ENCODE results near the gene CARMIL3.
A peak's percentile ranks its signal among the peaks of the same experiment; 100 is the strongest.

Gene CARMIL3

GRCh38 chr14:24067133-24068082, 15.6 kb downstream of the CARMIL3 start:
- H3K14ac ChIP-seq (ENCODE audit: low read length) = no peak overlapping the region
- no peaks in the 10 kb centered on the region for H3K9me3 ChIP-seq (replicated peaks in 1 of 2; ENCODE audit: control insufficient read depth in 2 of 2, insufficient read depth in 1 of 2, low read depth in 1 of 2, low read length in 2 of 2)
- H2AFZ ChIP-seq (ENCODE audit: low read length) = no peak overlapping the region
- no peaks in the 10 kb centered on the region for H3K36me3 ChIP-seq (replicated peaks in 1 of 2; ENCODE audit: control insufficient read depth in 2 of 2, insufficient read depth in 2 of 2, low read length in 2 of 2)
- H3K27ac ChIP-seq (replicated peaks; ENCODE audit: low read length) = no peak overlapping the region
- no peaks in the 10 kb centered on the region for H3K79me1 ChIP-seq (ENCODE audit: low read depth, low read length)
- WGBS, 2 donors (ENCODE audit: extremely low coverage in 2 of 2, insufficient read length in 2 of 2, insufficient replicate concordance in 1 of 2) = no CpG with 5 or more reads among the region's 12 CpGs
- H2BK12ac ChIP-seq (ENCODE audit: low read length) = no peak overlapping the region
- peak overlapping the region; percentile 14 for H2AK5ac ChIP-seq (ENCODE audit: low read depth, low read length)
- H4K8ac ChIP-seq (ENCODE audit: low read depth, low read length) = no peak overlapping the region
- H3K18ac ChIP-seq (ENCODE audit: low read length) = no peak overlapping the region
- H3K23ac ChIP-seq (ENCODE audit: low read depth, low read length, poor library complexity) = no peak overlapping the region
- H2BK120ac ChIP-seq (ENCODE audit: low read depth, low read length) = no peak overlapping the region
- H3K9ac ChIP-seq (ENCODE audit: low read depth, low read length, poor library complexity) = peak overlapping the region; percentile 31
- H3K4ac ChIP-seq (ENCODE audit: low read length) = no peak overlapping the region
- H4K91ac ChIP-seq (ENCODE audit: low read depth, low read length, poor library complexity) = no peak overlapping the region
- no peak for DNase-seq (ENCODE audit: low spot score)
- no peak overlapping the region for H2BK5ac ChIP-seq (ENCODE audit: low read length)
- no peak overlapping the region for H3K4me3 ChIP-seq (ENCODE audit: low read length in 2 of 2)
- H3K27me3 ChIP-seq (ENCODE audit: control insufficient read depth in 3 of 3, insufficient read depth in 3 of 3, low read depth in 1 of 3, low read length in 3 of 3) = peaks cover 0 to 17% (median 0%) of the 10 kb centered on the region in 3 experiments
- peaks cover 0 to under 1% of the 10 kb centered on the region in 2 donors for H3K4me1 ChIP-seq (ENCODE audit: control insufficient read depth in 2 of 2, insufficient read depth in 1 of 2, low read depth in 1 of 2, low read length in 2 of 2)
- H2BK15ac ChIP-seq (ENCODE audit: low read length) = peak overlapping the region; percentile 45
- no peak overlapping the region for H3K4me2 ChIP-seq (ENCODE audit: insufficient read depth, low read length, poor library complexity, severe bottlenecking)

- H3K23ac ChIP-seq (ENCODE audit: low read depth, low read length, poor library complexity) = no peak overlapping the region
- H3K36me3 ChIP-seq (replicated peaks in 1 of 2; ENCODE audit: control insufficient read depth in 2 of 2, insufficient read depth in 2 of 2, low read length in 2 of 2) = no peaks in the 10 kb centered on the region
- H3K14ac ChIP-seq (ENCODE audit: low read length) = no peak overlapping the region
- H3K27ac ChIP-seq (replicated peaks; ENCODE audit: low read length) = no peak overlapping the region
- H3K4me3 ChIP-seq (ENCODE audit: low read length in 2 of 2) = no peak overlapping the region
- no peak overlapping the region for H3K4ac ChIP-seq (ENCODE audit: low read length)
- peaks cover 0 to 23% (median 0%) of the 10 kb centered on the region in 3 experiments for H3K27me3 ChIP-seq (ENCODE audit: control insufficient read depth in 3 of 3, insufficient read depth in 3 of 3, low read depth in 1 of 3, low read length in 3 of 3)
- no peak overlapping the region for H2BK15ac ChIP-seq (ENCODE audit: low read length)
- H2BK120ac ChIP-seq (ENCODE audit: low read depth, low read length) = no peak overlapping the region
- H4K91ac ChIP-seq (ENCODE audit: low read depth, low read length, poor library complexity) = no peak overlapping the region
- no peak overlapping the region for H4K8ac ChIP-seq (ENCODE audit: low read depth, low read length)
- no peaks in the 10 kb centered on the region for H3K9me3 ChIP-seq (replicated peaks in 1 of 2; ENCODE audit: control insufficient read depth in 2 of 2, insufficient read depth in 1 of 2, low read depth in 1 of 2, low read length in 2 of 2)
- no peak overlapping the region for H2BK5ac ChIP-seq (ENCODE audit: low read length)
- DNase-seq (ENCODE audit: low spot score) = no peak
- H3K4me1 ChIP-seq (ENCODE audit: control insufficient read depth in 2 of 2, insufficient read depth in 1 of 2, low read depth in 1 of 2, low read length in 2 of 2) = peaks cover 0 to 2% of the 10 kb centered on the region in 2 donors
- no peaks in the 10 kb centered on the region for H3K79me1 ChIP-seq (ENCODE audit: low read depth, low read length)
- no CpG with 5 or more reads among the region's 10 CpGs for WGBS, 2 donors (ENCODE audit: extremely low coverage in 2 of 2, insufficient read length in 2 of 2, insufficient replicate concordance in 1 of 2)
- no peak overlapping the region for H3K4me2 ChIP-seq (ENCODE audit: insufficient read depth, low read length, poor library complexity, severe bottlenecking)
- H2AK5ac ChIP-seq (ENCODE audit: low read depth, low read length) = no peak overlapping the region
- peak overlapping the region; percentile 13 for H3K9ac ChIP-seq (ENCODE audit: low read depth, low read length, poor library complexity)
- H3K18ac ChIP-seq (ENCODE audit: low read length) = peak overlapping the region; percentile 39
- H2AFZ ChIP-seq (ENCODE audit: low read length) = no peak overlapping the region
- no peak overlapping the region for H2BK12ac ChIP-seq (ENCODE audit: low read length)
Observed at GRCh38 chr14:24068711-24069410, 17.1 kb downstream of the CARMIL3 start.

DNA sequence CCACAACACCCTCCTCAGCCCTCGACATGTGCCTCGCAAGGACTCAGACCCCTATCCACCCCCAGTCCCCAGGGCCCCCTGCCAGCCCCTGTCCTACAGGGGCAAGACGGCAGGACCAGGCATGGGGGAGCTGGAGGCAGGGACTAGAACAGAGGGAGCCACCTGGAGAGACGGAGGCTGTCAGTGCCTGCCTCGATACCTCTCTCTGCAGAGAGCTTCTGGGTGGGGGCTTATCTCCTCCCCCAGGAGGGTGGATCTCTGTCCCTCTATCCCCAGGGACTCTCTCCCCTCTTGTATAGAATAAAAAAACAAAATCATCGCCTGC, 17.6 kb downstream of the CARMIL3 start:
- H4K8ac ChIP-seq (ENCODE audit: low read depth, low read length) = no peak overlapping the region
- H3K18ac ChIP-seq (ENCODE audit: low read length) = no peak overlapping the region
- H3K4ac ChIP-seq (ENCODE audit: low read length) = no peak overlapping the region
- H4K91ac ChIP-seq (ENCODE audit: low read depth, low read length, poor library complexity) = no peak overlapping the region
- no peak overlapping the region for H3K14ac ChIP-seq (ENCODE audit: low read length)
- no peak overlapping the region for H2AFZ ChIP-seq (ENCODE audit: low read length)
- WGBS, 2 donors (ENCODE audit: extremely low coverage in 2 of 2, insufficient read length in 2 of 2, insufficient replicate concordance in 1 of 2) = no CpG with 5 or more reads among the region's 6 CpGs
- H2BK120ac ChIP-seq (ENCODE audit: low read depth, low read length) = no peak overlapping the region
- H3K23ac ChIP-seq (ENCODE audit: low read depth, low read length, poor library complexity) = no peak overlapping the region
- no peak overlapping the region for H2BK5ac ChIP-seq (ENCODE audit: low read length)
- H2BK12ac ChIP-seq (ENCODE audit: low read length) = no peak overlapping the region
- H3K9ac ChIP-seq (ENCODE audit: low read depth, low read length, poor library complexity) = no peak overlapping the region
- no peaks in the 10 kb centered on the region for H3K79me1 ChIP-seq (ENCODE audit: low read depth, low read length)
- H2AK5ac ChIP-seq (ENCODE audit: low read depth, low read length) = no peak overlapping the region
- H3K4me1 ChIP-seq (ENCODE audit: control insufficient read depth in 2 of 2, insufficient read depth in 1 of 2, low read depth in 1 of 2, low read length in 2 of 2) = peaks cover 0 to 2% of the 10 kb centered on the region in 2 donors
- H3K4me3 ChIP-seq (ENCODE audit: low read length in 2 of 2) = no peak overlapping the region
- H2BK15ac ChIP-seq (ENCODE audit: low read length) = no peak overlapping the region
- H3K4me2 ChIP-seq (ENCODE audit: insufficient read depth, low read length, poor library complexity, severe bottlenecking) = no peak overlapping the region
- H3K27ac ChIP-seq (replicated peaks; ENCODE audit: low read length) = no peak overlapping the region
- H3K27me3 ChIP-seq (ENCODE audit: control insufficient read depth in 3 of 3, insufficient read depth in 3 of 3, low read depth in 1 of 3, low read length in 3 of 3) = peaks cover 0 to 26% (median 0%) of the 10 kb centered on the region in 3 experiments
- DNase-seq (ENCODE audit: low spot score) = no peak
- no peaks in the 10 kb centered on the region for H3K9me3 ChIP-seq (replicated peaks in 1 of 2; ENCODE audit: control insufficient read depth in 2 of 2, insufficient read depth in 1 of 2, low read depth in 1 of 2, low read length in 2 of 2)
- no peaks in the 10 kb centered on the region for H3K36me3 ChIP-seq (replicated peaks in 1 of 2; ENCODE audit: control insufficient read depth in 2 of 2, insufficient read depth in 2 of 2, low read length in 2 of 2)

All from neuronal stem cell (in vitro differentiated cells).